ENCODE data around the gene ZC3H8. TPM values are rescaled to one million over a fixed set of nuclear protein-coding genes. Genes with fewer than 3 reads are reported as not detected.

ZC3H8 gene
- total RNA-seq, 1 donor from 2014 or later: 3.7 TPM

GRCh38 chr2:112181571-112182290 is 73.1 kb downstream of the ZC3H8 start:
- no peak overlapping the region for H3K4me3 ChIP-seq (ENCODE audit: low read depth, low read length)
- TF ChIP-seq, protein P1, sequence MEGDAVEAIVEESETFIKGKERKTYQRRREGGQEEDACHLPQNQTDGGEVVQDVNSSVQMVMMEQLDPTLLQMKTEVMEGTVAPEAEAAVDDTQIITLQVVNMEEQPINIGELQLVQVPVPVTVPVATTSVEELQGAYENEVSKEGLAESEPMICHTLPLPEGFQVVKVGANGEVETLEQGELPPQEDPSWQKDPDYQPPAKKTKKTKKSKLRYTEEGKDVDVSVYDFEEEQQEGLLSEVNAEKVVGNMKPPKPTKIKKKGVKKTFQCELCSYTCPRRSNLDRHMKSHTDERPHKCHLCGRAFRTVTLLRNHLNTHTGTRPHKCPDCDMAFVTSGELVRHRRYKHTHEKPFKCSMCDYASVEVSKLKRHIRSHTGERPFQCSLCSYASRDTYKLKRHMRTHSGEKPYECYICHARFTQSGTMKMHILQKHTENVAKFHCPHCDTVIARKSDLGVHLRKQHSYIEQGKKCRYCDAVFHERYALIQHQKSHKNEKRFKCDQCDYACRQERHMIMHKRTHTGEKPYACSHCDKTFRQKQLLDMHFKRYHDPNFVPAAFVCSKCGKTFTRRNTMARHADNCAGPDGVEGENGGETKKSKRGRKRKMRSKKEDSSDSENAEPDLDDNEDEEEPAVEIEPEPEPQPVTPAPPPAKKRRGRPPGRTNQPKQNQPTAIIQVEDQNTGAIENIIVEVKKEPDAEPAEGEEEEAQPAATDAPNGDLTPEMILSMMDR (conservative IDR thresholded peaks at IDR 0.05; ENCODE audit: low read depth, low read length): no peak
- DNase-seq (ENCODE audit: low read depth): no peak

- TF ChIP-seq, protein P1 (conservative IDR thresholded peaks at IDR 0.05; ENCODE audit: low read depth, low read length): no peak
- no peak overlapping the region for H3K4me3 ChIP-seq (ENCODE audit: low read depth, low read length)
- DNase-seq (ENCODE audit: low read depth): no peak
These were observed 78.8 kb downstream of the ZC3H8 start for GRCh38 chr2:112175958-112176573.

DNA sequence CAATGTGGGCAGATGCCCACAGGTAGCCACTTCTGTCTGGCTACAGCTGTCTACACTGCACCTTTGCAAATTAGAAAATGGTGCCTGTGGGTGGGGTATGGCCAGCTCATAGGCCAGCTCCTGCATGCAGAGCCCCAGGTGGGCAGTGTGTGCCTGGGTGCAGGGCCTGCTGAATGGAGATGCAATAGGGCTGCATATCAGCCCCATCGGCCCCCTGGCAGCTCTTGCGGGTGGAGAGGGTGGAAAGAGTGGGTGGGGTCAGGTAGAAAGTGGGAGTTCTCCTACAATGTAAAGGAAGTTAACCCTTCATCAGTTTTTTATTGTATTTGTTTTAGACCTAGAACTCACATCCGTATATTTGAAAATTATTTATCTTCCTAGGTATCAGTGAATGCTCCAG is 79.5 kb downstream of the ZC3H8 start:
- DNase-seq (ENCODE audit: low read depth): no peak
- TF ChIP-seq, protein P1 (conservative IDR thresholded peaks at IDR 0.05; ENCODE audit: low read depth, low read length): no peak
- H3K4me3 ChIP-seq (ENCODE audit: low read depth, low read length): no peak overlapping the region

- no peak overlapping the region for H3K4me3 ChIP-seq (ENCODE audit: low read depth, low read length)
- TF ChIP-seq, protein P1 (conservative IDR thresholded peaks at IDR 0.05; ENCODE audit: low read depth, low read length): no peak
- DNase-seq (ENCODE audit: low read depth): no peak
These were observed 80.5 kb downstream of the ZC3H8 start for GRCh38 chr2:112174383-112174782.

GRCh38 chr2:112173646-112174319 is 81.1 kb downstream of the ZC3H8 start:
- H3K4me3 ChIP-seq (ENCODE audit: low read depth, low read length): no peak overlapping the region
- peak; percentile 83 for DNase-seq (ENCODE audit: low read depth)
- TF ChIP-seq, protein P1 (conservative IDR thresholded peaks at IDR 0.05; ENCODE audit: low read depth, low read length): no peak

- TF ChIP-seq, protein P1 (conservative IDR thresholded peaks at IDR 0.05; ENCODE audit: low read depth, low read length): no peak
- no peak overlapping the region for H3K4me3 ChIP-seq (ENCODE audit: low read depth, low read length)
- DNase-seq (ENCODE audit: low read depth): no peak
These were observed 84.3 kb downstream of the ZC3H8 start for GRCh38 chr2:112170495-112170894.

All from epithelial cell of proximal tubule (primary cell).